Mesenchymal stem cell (in vitro differentiated cells and primary cell): ENCODE data around the gene NLGN4Y.

Source experiments
- DNase-seq: peaks from one replicate; pipeline ENCODE4 v3.0.0-alpha.2; 2013
- H2AFZ ChIP-seq: one replicate; pipeline ENCODE4 v1.6.1; 2013; ENCODE audit warnings: low read depth, mild to moderate bottlenecking, control low read depth, inconsistent platforms, low read length, moderate library complexity
- H2AK5ac ChIP-seq: 2 replicates; pipeline ENCODE4 v1.6.1; 2013; ENCODE audit warnings: low read length, moderate library complexity, mild to moderate bottlenecking, inconsistent platforms; ENCODE audit not compliant: severe bottlenecking
- H2BK120ac ChIP-seq: one replicate; pipeline ENCODE4 v1.6.1; 2013; ENCODE audit warnings: low read depth, mild to moderate bottlenecking, inconsistent platforms, low read length, moderate library complexity
- H2BK12ac ChIP-seq, 2 experiments: one replicate each; pipeline ENCODE4 v1.6.1; 2013; ENCODE audit warnings: inconsistent platforms in 2 of 2, low read length in 2 of 2, mild to moderate bottlenecking in 2 of 2, moderate library complexity in 2 of 2, control low read depth in 1 of 2
- H2BK15ac ChIP-seq: one replicate; pipeline ENCODE4 v1.6.1; 2013; ENCODE audit warnings: mild to moderate bottlenecking, low read depth, inconsistent platforms; ENCODE audit not compliant: poor library complexity, severe bottlenecking
- H2BK5ac ChIP-seq: 2 replicates; pipeline ENCODE4 v1.6.1; 2013; ENCODE audit warnings: low read depth, mild to moderate bottlenecking, low read length, control low read depth, inconsistent platforms; ENCODE audit not compliant: poor library complexity, severe bottlenecking
- H3K14ac ChIP-seq, 2 experiments: one replicate each; pipeline ENCODE4 v1.6.1; 2013; ENCODE audit warnings: inconsistent platforms in 2 of 2, low read length in 2 of 2, control low read depth in 1 of 2, mild to moderate bottlenecking in 1 of 2, moderate library complexity in 1 of 2
- H3K18ac ChIP-seq, 2 experiments: one replicate each; pipeline ENCODE4 v1.6.1; 2013; ENCODE audit warnings: inconsistent platforms in 2 of 2, low read length in 2 of 2, control low read depth in 1 of 2, low read depth in 1 of 2, mild to moderate bottlenecking in 1 of 2
- H3K23ac ChIP-seq, 2 experiments: one replicate each; pipeline ENCODE4 v1.6.1; 2013; ENCODE audit warnings: inconsistent platforms in 2 of 2, low read length in 2 of 2, mild to moderate bottlenecking in 2 of 2, moderate library complexity in 2 of 2, control low read depth in 1 of 2
- H3K27ac ChIP-seq: 2 replicates; pipeline ENCODE4 v1.5.1; 2013; ENCODE audit warnings: mild to moderate bottlenecking, moderate library complexity, low read length, control low read depth, inconsistent platforms; ENCODE audit not compliant: poor library complexity, severe bottlenecking
- H3K27me3 ChIP-seq, 2 experiments: 2 replicates each; pipeline versions ENCODE4 v1.6.1 to v1.7.0; 2013; ENCODE audit warnings: low read length in 2 of 2, mild to moderate bottlenecking in 2 of 2, moderate library complexity in 2 of 2, control low read depth in 1 of 2, inconsistent platforms in 1 of 2; ENCODE audit not compliant: control insufficient read depth in 1 of 2, insufficient read depth in 1 of 2
- H3K36me3 ChIP-seq, 2 experiments: 2 replicates each; pipeline versions ENCODE4 v1.6.1 to v1.7.0; 2013; ENCODE audit warnings: low read length in 2 of 2, control low read depth in 1 of 2, inconsistent platforms in 1 of 2, low read depth in 1 of 2, mild to moderate bottlenecking in 1 of 2; ENCODE audit not compliant: insufficient read depth in 2 of 2, control insufficient read depth in 1 of 2
- H3K4ac ChIP-seq, 2 experiments: one replicate each; pipeline ENCODE4 v1.6.1; 2013; ENCODE audit warnings: inconsistent platforms in 2 of 2, low read length in 2 of 2, mild to moderate bottlenecking in 2 of 2, moderate library complexity in 2 of 2, control low read depth in 1 of 2, low read depth in 1 of 2
- H3K4me1 ChIP-seq: 2 replicates; pipeline ENCODE4 v1.6.1; 2013; ENCODE audit warnings: low read depth, low read length, control low read depth; ENCODE audit not compliant: control insufficient read depth, insufficient read depth
- H3K4me2 ChIP-seq: 2 replicates; pipeline ENCODE4 v1.6.1; 2013; ENCODE audit warnings: low read length, mild to moderate bottlenecking, inconsistent platforms; ENCODE audit not compliant: poor library complexity, severe bottlenecking
- H3K4me3 ChIP-seq, 2 experiments: 2 replicates each; pipeline versions ENCODE4 v1.5.1 to v1.7.0; 2013; ENCODE audit warnings: low read length in 2 of 2, mild to moderate bottlenecking in 2 of 2, control low read depth in 1 of 2, low read depth in 1 of 2; ENCODE audit not compliant: insufficient read depth in 1 of 2
- H3K79me1 ChIP-seq: replicated peaks from 2 replicates; pipeline ENCODE4 v1.6.1; 2013; ENCODE audit warnings: mild to moderate bottlenecking, control low read depth, low read length, inconsistent platforms; ENCODE audit not compliant: poor library complexity, severe bottlenecking
- H3K9ac ChIP-seq: 2 replicates; pipeline ENCODE4 v1.7.0; 2013; ENCODE audit warnings: mild to moderate bottlenecking, low read length, moderate library complexity
- H3K9me3 ChIP-seq: 2 replicates; pipeline ENCODE4 v1.7.0; 2013; ENCODE audit warnings: mild to moderate bottlenecking, low read length; ENCODE audit not compliant: control insufficient read depth
- H4K8ac ChIP-seq: one replicate; pipeline ENCODE4 v1.6.1; 2013; ENCODE audit warnings: inconsistent platforms, mild to moderate bottlenecking, low read length, moderate library complexity
- H4K91ac ChIP-seq: one replicate; pipeline ENCODE4 v1.6.1; 2013; ENCODE audit warnings: mild to moderate bottlenecking, low read length, inconsistent platforms
- WGBS: methylation state at CpG from one replicate; pipeline ENCODE4 v1.1.7; 2013; ENCODE audit warnings: mixed read lengths; 5-methylcytosine and 5-hydroxymethylcytosine counted together

Gene NLGN4Y

GRCh38 chrY:14586725-14587124 lies 62.4 kb downstream of the NLGN4Y start:
- DNase-seq, result peak; percentile 0
- H3K4me3 ChIP-seq, result no peak overlapping the region
- no peaks in the 10 kb centered on the region for H3K4me1 ChIP-seq
- peaks cover 9% of the 10 kb centered on the region for H3K79me1 ChIP-seq
- no peak overlapping the region for H3K14ac ChIP-seq
- H2BK12ac ChIP-seq, result no peak overlapping the region
- no peak overlapping the region for H3K27ac ChIP-seq
- no peak overlapping the region for H3K23ac ChIP-seq
- H2BK120ac ChIP-seq, result no peak overlapping the region
- H3K9ac ChIP-seq, result no peak overlapping the region
- no peak overlapping the region for H3K4ac ChIP-seq
- H2BK5ac ChIP-seq, result no peak overlapping the region
- H2AFZ ChIP-seq, result no peak overlapping the region
- no peaks in the 10 kb centered on the region for H3K27me3 ChIP-seq
- H2BK15ac ChIP-seq, result no peak overlapping the region
- H4K8ac ChIP-seq, result no peak overlapping the region
- no peak overlapping the region for H2AK5ac ChIP-seq
- no peak overlapping the region for H3K18ac ChIP-seq
- peaks cover 0 to 4% of the 10 kb centered on the region in 2 experiments for H3K36me3 ChIP-seq
- H4K91ac ChIP-seq, result no peak overlapping the region
- 97% methylated on average over 3 of the region's 4 CpGs for WGBS
- H3K4me2 ChIP-seq, result no peak overlapping the region
- H3K9me3 ChIP-seq, result no peaks in the 10 kb centered on the region

- Histone ChIP-seq H2AFZ (no peak overlapping the region), H3K4me2 (no peak overlapping the region), H2BK15ac (no peak overlapping the region), H4K91ac (no peak overlapping the region), H3K4me1 (no peaks in the 10 kb centered on the region), H3K14ac (no peak overlapping the region), H3K36me3 (peaks cover 0 to 5% of the 10 kb centered on the region in 2 experiments), H4K8ac (no peak overlapping the region), H3K27ac (no peak overlapping the region), H3K79me1 (peaks cover 4% of the 10 kb centered on the region), H3K18ac (no peak overlapping the region), H2AK5ac (no peak overlapping the region), H3K9me3 (no peaks in the 10 kb centered on the region), H2BK12ac (no peak overlapping the region), H2BK5ac (no peak overlapping the region), H3K23ac (no peak overlapping the region), H3K4me3 (no peak overlapping the region), H3K27me3 (no peaks in the 10 kb centered on the region), H3K9ac (no peak overlapping the region), H2BK120ac (no peak overlapping the region), H3K4ac (no peak overlapping the region)
- DNase-seq, result no peak
- WGBS, result 88% methylated on average over 10 of the region's 11 CpGs
Measured at GRCh38 chrY:14601372-14601771, 77.0 kb downstream of the NLGN4Y start.

- Histone ChIP-seq H3K4ac (no peak overlapping the region), H4K91ac (no peak overlapping the region), H3K36me3 (peaks cover 0 to 5% of the 10 kb centered on the region in 2 experiments), H3K18ac (no peak overlapping the region), H2BK5ac (no peak overlapping the region), H2AFZ (no peak overlapping the region), H3K23ac (no peak overlapping the region), H2BK12ac (no peak overlapping the region), H2BK120ac (no peak overlapping the region), H3K79me1 (peaks cover 8% of the 10 kb centered on the region), H2AK5ac (no peak overlapping the region), H3K9ac (no peak overlapping the region), H2BK15ac (no peak overlapping the region), H3K27ac (no peak overlapping the region), H3K9me3 (no peaks in the 10 kb centered on the region), H3K27me3 (no peaks in the 10 kb centered on the region), H3K4me3 (no peak overlapping the region), H3K14ac (no peak overlapping the region), H3K4me1 (no peaks in the 10 kb centered on the region), H4K8ac (no peak overlapping the region), H3K4me2 (no peak overlapping the region)
- WGBS, result no CpG with 5 or more reads among the region's 1 CpG
- no peak for DNase-seq
Measured at GRCh38 chrY:14617625-14618024, 93.3 kb downstream of the NLGN4Y start.

- Histone ChIP-seq H3K23ac (no peak overlapping the region), H3K27me3 (no peaks in the 10 kb centered on the region), H3K4me2 (no peak overlapping the region), H3K4me1 (no peaks in the 10 kb centered on the region), H3K4me3 (no peak overlapping the region), H2BK120ac (no peak overlapping the region), H3K18ac (no peak overlapping the region), H2AFZ (no peak overlapping the region), H2BK15ac (no peak overlapping the region), H3K9me3 (no peaks in the 10 kb centered on the region), H4K91ac (no peak overlapping the region), H3K36me3 (no peaks in the 10 kb centered on the region), H3K4ac (no peak overlapping the region), H2BK12ac (no peak overlapping the region), H3K79me1 (peaks cover 4% of the 10 kb centered on the region), H3K14ac (no peak overlapping the region), H4K8ac (no peak overlapping the region), H3K9ac (no peak overlapping the region), H2BK5ac (no peak overlapping the region), H3K27ac (no peak overlapping the region), H2AK5ac (no peak overlapping the region)
- DNase-seq, result no peak
- WGBS, result no CpG with 5 or more reads among the region's 2 CpGs
Measured at GRCh38 chrY:14618513-14618912, 94.2 kb downstream of the NLGN4Y start.
